SJCRH30 (cell line): Measurements from ENCODE around the gene VPS26A. TPM values are rescaled to one million over a fixed set of nuclear protein-coding genes. Genes with fewer than 3 reads are reported as not detected.
"Not testable (repeated sequence)": the region's sequence is repeated elsewhere in the genome, so short reads cannot be mapped to it uniquely, and the experiment has no call there.

Experiments used
- DNase-seq, 2 experiments: peaks; one replicate each; pipeline ENCODE4 v3.0.0-alpha.2; 2015 to 2020
- H3K27ac ChIP-seq: fragments of 250-450 bp; sonication (Bioruptor Pico); 2 replicates; pipeline ENCODE4 v1.5.1; 2020; ENCODE audit warnings: mild to moderate bottlenecking, moderate library complexity
- H3K27me3 ChIP-seq: fragments of 250-450 bp; sonication (Bioruptor Pico); 2 replicates; pipeline ENCODE4 v1.5.1; 2020; ENCODE audit warnings: mild to moderate bottlenecking, moderate library complexity
- H3K36me3 ChIP-seq: fragments of 250-450 bp; sonication (Bioruptor Pico); 2 replicates; pipeline ENCODE4 v1.5.1; 2020; ENCODE audit warnings: mild to moderate bottlenecking, moderate library complexity
- H3K4me1 ChIP-seq: fragments of 250-450 bp; sonication (Bioruptor Pico); 2 replicates; pipeline ENCODE4 v1.5.1; 2020; ENCODE audit warnings: mild to moderate bottlenecking, moderate library complexity
- H3K4me3 ChIP-seq: fragments of 250-450 bp; sonication (Bioruptor Pico); 2 replicates; pipeline ENCODE4 v1.5.1; 2020; ENCODE audit warnings: mild to moderate bottlenecking, moderate library complexity
- H3K9me3 ChIP-seq: fragments of 250-450 bp; sonication (Bioruptor Pico); replicated peaks from 2 replicates; pipeline ENCODE4 v1.5.1; 2020; ENCODE audit warnings: mild to moderate bottlenecking, moderate library complexity
- total RNA-seq: library from RNA; depleted of rRNA; stranded (reverse); fragments of >200 nt; shearing (Covaris generic); gene quantifications from 2 replicates; pipeline ENCODE4 v1.2.3, GENCODE V29; 2014

The VPS26A gene
- total RNA-seq, 1 experiment from 2014 or later = 25.3 TPM

GRCh38 chr10:69139961-69140360, 16.0 kb downstream of the VPS26A start:
- Histone ChIP-seq H3K4me3 (no peak overlapping the region), H3K9me3 (no peaks in the 10 kb centered on the region), H3K27me3 (no peaks in the 10 kb centered on the region), H3K27ac (no peak overlapping the region), H3K4me1 (no peaks in the 10 kb centered on the region), H3K36me3 (no peaks in the 10 kb centered on the region; the same call in 1 of the 2 replicates)
- no peak for DNase-seq

- Histone ChIP-seq H3K9me3 (no peaks in the 10 kb centered on the region), H3K27ac (no peak overlapping the region), H3K4me3 (no peak overlapping the region), H3K27me3 (no peaks in the 10 kb centered on the region), H3K36me3 (no peaks in the 10 kb centered on the region), H3K4me1 (no peaks in the 10 kb centered on the region)
- no peak for DNase-seq
Measured at GRCh38 chr10:69141304-69141703, 17.3 kb downstream of the VPS26A start.

- not testable (repeated sequence) for H3K9me3 ChIP-seq, H3K4me3 ChIP-seq, H3K36me3 ChIP-seq, H3K27ac ChIP-seq, H3K27me3 ChIP-seq, DNase-seq, H3K4me1 ChIP-seq
Measured at GRCh38 chr10:69142074-69142473, 18.1 kb downstream of the VPS26A start.

GRCh38 chr10:69142983-69143382, 19.0 kb downstream of the VPS26A start:
- Histone ChIP-seq H3K4me1 (no peaks in the 10 kb centered on the region), H3K4me3 (no peak overlapping the region), H3K27me3 (no peaks in the 10 kb centered on the region), H3K9me3 (no peaks in the 10 kb centered on the region), H3K27ac (no peak overlapping the region), H3K36me3 (no peaks in the 10 kb centered on the region)
- DNase-seq = no peak

GRCh38 chr10:69145329-69145728, 21.4 kb downstream of the VPS26A start:
- Histone ChIP-seq H3K4me3 (no peak overlapping the region), H3K27ac (no peak overlapping the region), H3K27me3 (no peaks in the 10 kb centered on the region), H3K4me1 (no peaks in the 10 kb centered on the region), H3K9me3 (no peaks in the 10 kb centered on the region), H3K36me3 (no peaks in the 10 kb centered on the region)
- DNase-seq = no peak

- Histone ChIP-seq H3K27ac (no peak overlapping the region), H3K36me3 (no peaks in the 10 kb centered on the region), H3K27me3 (no peaks in the 10 kb centered on the region), H3K9me3 (no peaks in the 10 kb centered on the region), H3K4me1 (no peaks in the 10 kb centered on the region), H3K4me3 (no peak overlapping the region)
- DNase-seq = no peak
Measured at GRCh38 chr10:69145864-69146263, 21.9 kb downstream of the VPS26A start.

GRCh38 chr10:69146759-69147158, 22.8 kb downstream of the VPS26A start:
- Histone ChIP-seq H3K9me3 (no peaks in the 10 kb centered on the region), H3K27ac (no peak overlapping the region), H3K36me3 (no peaks in the 10 kb centered on the region), H3K27me3 (no peaks in the 10 kb centered on the region), H3K4me1 (no peaks in the 10 kb centered on the region), H3K4me3 (no peak overlapping the region)
- no peak for DNase-seq

- no peak overlapping the region for H3K27ac ChIP-seq
- no peak overlapping the region for H3K4me3 ChIP-seq
- DNase-seq = no peak
- H3K27me3 ChIP-seq = no peaks in the 10 kb centered on the region
- H3K36me3 ChIP-seq = no peaks in the 10 kb centered on the region
- no peaks in the 10 kb centered on the region for H3K9me3 ChIP-seq
- no peaks in the 10 kb centered on the region for H3K4me1 ChIP-seq
Measured at GRCh38 chr10:69151984-69152383, 28.0 kb downstream of the VPS26A start.

GRCh38 chr10:69153227-69153626, 29.2 kb downstream of the VPS26A start:
- H3K27ac ChIP-seq = no peak overlapping the region
- H3K4me1 ChIP-seq = no peaks in the 10 kb centered on the region
- H3K27me3 ChIP-seq = no peaks in the 10 kb centered on the region
- H3K36me3 ChIP-seq = no peaks in the 10 kb centered on the region
- H3K4me3 ChIP-seq = no peak overlapping the region
- no peak for DNase-seq
- no peaks in the 10 kb centered on the region for H3K9me3 ChIP-seq

GRCh38 chr10:69160809-69161241, 36.8 kb downstream of the VPS26A start:
- Histone ChIP-seq H3K4me1 (no peaks in the 10 kb centered on the region), H3K36me3 (no peaks in the 10 kb centered on the region), H3K27me3 (no peaks in the 10 kb centered on the region), H3K27ac (no peak overlapping the region), H3K9me3 (no peaks in the 10 kb centered on the region), H3K4me3 (no peak overlapping the region)
- DNase-seq = no peak

- H3K36me3 ChIP-seq = peaks cover 5% of the 10 kb centered on the region; the same call in 1 of the 2 replicates
- H3K4me3 ChIP-seq = no peak overlapping the region
- H3K9me3 ChIP-seq = no peaks in the 10 kb centered on the region
- no peak overlapping the region for H3K27ac ChIP-seq
- no peaks in the 10 kb centered on the region for H3K27me3 ChIP-seq
- DNase-seq = no peak
- no peaks in the 10 kb centered on the region for H3K4me1 ChIP-seq
Measured at GRCh38 chr10:69168493-69168892, 44.5 kb downstream of the VPS26A start.

GRCh38 chr10:69172241-69172982, 48.4 kb downstream of the VPS26A start:
- H3K36me3 ChIP-seq = no peaks in the 10 kb centered on the region
- H3K27me3 ChIP-seq = no peaks in the 10 kb centered on the region
- no peaks in the 10 kb centered on the region for H3K9me3 ChIP-seq
- H3K27ac ChIP-seq = no peak overlapping the region
- H3K4me3 ChIP-seq = no peak overlapping the region
- no peak for DNase-seq
- no peaks in the 10 kb centered on the region for H3K4me1 ChIP-seq

- H3K27me3 ChIP-seq, H3K27ac ChIP-seq, H3K4me3 ChIP-seq, H3K36me3 ChIP-seq, H3K9me3 ChIP-seq, DNase-seq, H3K4me1 ChIP-seq: not testable (repeated sequence)
Measured at GRCh38 chr10:69175326-69175725, 51.3 kb downstream of the VPS26A start.

- no peak overlapping the region for H3K4me3 ChIP-seq
- H3K9me3 ChIP-seq = no peaks in the 10 kb centered on the region
- H3K36me3 ChIP-seq = no peaks in the 10 kb centered on the region
- no peak overlapping the region for H3K27ac ChIP-seq
- DNase-seq = no peak
- no peaks in the 10 kb centered on the region for H3K27me3 ChIP-seq
- H3K4me1 ChIP-seq = no peaks in the 10 kb centered on the region
Measured at GRCh38 chr10:69176823-69177222, 52.8 kb downstream of the VPS26A start.

GRCh38 chr10:69179089-69179742, 55.2 kb downstream of the VPS26A start:
- peak overlapping the region; percentile 94 for H3K4me3 ChIP-seq
- H3K4me1 ChIP-seq = no peaks in the 10 kb centered on the region
- DNase-seq = no peak
- H3K27me3 ChIP-seq = no peaks in the 10 kb centered on the region
- H3K9me3 ChIP-seq = no peaks in the 10 kb centered on the region
- peak overlapping the region; percentile 97 for H3K27ac ChIP-seq
- no peaks in the 10 kb centered on the region; the same call in 1 of the 2 replicates for H3K36me3 ChIP-seq
